Sigmoid colon (tissue), 4 donors: ENCODE data around the gene CAMK1D.

Experiments used
- CTCF ChIP-seq, 4 experiments: fragments of 450-650 bp in 3 of 4; fragments of 200-600 bp in 1 of 4; IDR thresholded peaks; one replicate each; pipeline ENCODE4 v1.5.1; 2016 to 2019; ENCODE audit warnings: antibody characterized with exemption in 4 of 4, mild to moderate bottlenecking in 3 of 4, moderate library complexity in 2 of 4
- EP300 ChIP-seq, 4 donors: sonication (generic); formaldehyde crosslinking; IDR thresholded peaks; one replicate each; pipeline ENCODE4 v1.6.1; 2017; ENCODE audit warnings: antibody characterized with exemption in 4 of 4

GRCh38 chr10:12389154-12389734 is 39.9 kb downstream of the CAMK1D start:
- TF ChIP-seq CTCF (IDR thresholded peaks at IDR 0.05) (no peak), EP300 (IDR thresholded peaks at IDR 0.05) (no peak)
